CD4-positive, alpha-beta memory T cell (primary cell): ENCODE measurements around the gene GMPR2. TPM values are rescaled to one million over a fixed set of nuclear protein-coding genes. Genes with fewer than 3 reads are reported as not detected.
"Not testable (repeated sequence)": the region's sequence is repeated elsewhere in the genome, so short reads cannot be mapped to it uniquely, and the experiment has no call there.

Experiments used
- CTCF ChIA-PET: fragments of 350-600 bp; sonication (Branson Sonifier 250); formaldehyde crosslinking; loops from one replicate; lab custom pipeline; 2021; ENCODE audit warnings: inconsistent platforms; ENCODE audit not compliant: partially characterized antibody; lab: Charles Lee
- POLR2A ChIA-PET: fragments of 350-600 bp; sonication (Branson Sonifier 250); formaldehyde crosslinking; loops from one replicate; lab custom pipeline; 2021; ENCODE audit not compliant: partially characterized antibody; lab: Charles Lee
- DNase-seq, 5 donors: peaks; one replicate each; pipeline versions ENCODE4 v3.0.0 to v3.0.0-alpha.2; 2020 to 2022; ENCODE audit warnings: mixed read lengths in 1 of 5
- H3K27ac ChIP-seq: one replicate; pipeline ENCODE4 v1.7.0; 2013; ENCODE audit warnings: low read depth, low read length
- H3K27me3 ChIP-seq: 2 replicates; pipeline ENCODE4 v1.7.0; 2013; ENCODE audit warnings: mild to moderate bottlenecking, low read length, moderate library complexity; ENCODE audit not compliant: insufficient read depth
- H3K36me3 ChIP-seq: 2 replicates; pipeline ENCODE4 v1.7.0; 2013; ENCODE audit warnings: mild to moderate bottlenecking, low read length, moderate library complexity; ENCODE audit not compliant: insufficient read depth
- H3K4me1 ChIP-seq: 2 replicates; pipeline ENCODE4 v1.7.0; 2013; ENCODE audit warnings: mild to moderate bottlenecking, low read length, moderate library complexity; ENCODE audit not compliant: insufficient read depth
- H3K4me3 ChIP-seq, 2 donors: one replicate each; pipeline ENCODE4 v1.7.0; 2013; ENCODE audit warnings: low read length in 2 of 2, mild to moderate bottlenecking in 1 of 2
- H3K9me3 ChIP-seq, 2 donors: one replicate each; pipeline ENCODE4 v1.7.0; 2013; ENCODE audit warnings: low read length in 2 of 2, control low read depth in 1 of 2; ENCODE audit not compliant: control insufficient read depth in 1 of 2
- H3K27ac Mint-ChIP-seq, 7 donors: one replicate each; pipeline ENCODE4 v1.8.0; 2020 to 2021; ENCODE audit warnings: mixed read lengths in 7 of 7, mild to moderate bottlenecking in 6 of 7, inconsistent platforms in 3 of 7, moderate library complexity in 3 of 7
- H3K27me3 Mint-ChIP-seq, 2 donors: one replicate each; pipeline ENCODE4 v1.8.0; 2020 to 2021; ENCODE audit warnings: mixed read lengths in 2 of 2
- H3K36me3 Mint-ChIP-seq, 2 donors: one replicate each; pipeline ENCODE4 v1.8.0; 2020 to 2021; ENCODE audit warnings: mixed read lengths in 2 of 2, inconsistent platforms in 1 of 2, mild to moderate bottlenecking in 1 of 2
- H3K4me1 Mint-ChIP-seq, 4 donors: one replicate each; pipeline ENCODE4 v1.8.0; 2020 to 2021; ENCODE audit warnings: mixed read lengths in 4 of 4, mild to moderate bottlenecking in 1 of 4
- H3K4me3 Mint-ChIP-seq, 8 donors: one replicate each; pipeline ENCODE4 v1.8.0; 2020 to 2021; ENCODE audit warnings: mixed read lengths in 8 of 8, mild to moderate bottlenecking in 7 of 8, moderate library complexity in 6 of 8, inconsistent platforms in 3 of 8
- H3K9me3 Mint-ChIP-seq, 8 donors: one replicate each; pipeline ENCODE4 v1.8.0; 2020 to 2021; ENCODE audit warnings: mixed read lengths in 8 of 8, mild to moderate bottlenecking in 5 of 8, inconsistent platforms in 3 of 8, moderate library complexity in 1 of 8
- intact Hi-C: fragments of 100-400 bp; cut with micrococcal nuclease; formaldehyde crosslinking; loops from one replicate; pipeline ENCODE4 v1.15.1; 2023
- polyA plus RNA-seq, 2 donors: library from polyadenylated mRNA; unstranded; fragments of 300-500 nt; fragmentation: Illumina TruSeq; gene quantifications; one replicate each; pipeline ENCODE4 v1.2.3, GENCODE V29; 2021
- total RNA-seq, 2 experiments: library from RNA; stranded (reverse); gene quantifications; one replicate each; pipeline ENCODE4 v1.2.3, GENCODE V29; 2021

The GMPR2 gene
- total and polyA plus RNA-seq, 4 experiments from 2014 or later = 91.0 to 116 (median 99.3) TPM

- Histone ChIP-seq H3K4me3 (no peak overlapping the region), H3K4me1 (peaks cover 59% of the 10 kb centered on the region), H3K36me3 (peaks cover 68% of the 10 kb centered on the region), H3K27ac (no peak overlapping the region), H3K9me3 (no peaks in the 10 kb centered on the region), H3K27me3 (no peaks in the 10 kb centered on the region)
- Mint-ChIP-seq H3K27me3 (no peaks in the 10 kb centered on the region), H3K9me3 (no peaks in the 10 kb centered on the region), H3K36me3 (peaks cover 48 to 82% of the 10 kb centered on the region in 2 donors), H3K4me1 (peaks cover 51 to 95% (median 75%) of the 10 kb centered on the region in 4 donors), H3K27ac (peak overlapping the region; percentile 1 to 95 (median 49)), H3K4me3 (peak overlapping the region in 4 of 8 donors; percentile 1 to 36 (median 16))
- CTCF ChIA-PET = interaction anchor here (0.9 to 25.6 kb wide), 3 partner anchors 22 to 67 kb away, joined by 3 to 556 read pairs (median 5); partner anchors contain the start of genes CIDEB, DHRS1, LTB4R and LTB4R2
- DNase-seq = no peak
- POLR2A ChIA-PET = interaction anchor here (0.7 to 7.6 kb wide), 12 partner anchors 13 to 204 kb away, joined by 3 to 88 read pairs (median 4); partner anchors contain the start of genes CHMP4A, DCAF11, DHRS1 and IPO4
- intact Hi-C loops = no loop called here
Measured at GRCh38 chr14:24238123-24238522, 5.4 kb downstream of the GMPR2 start.

GRCh38 chr14:24238527-24239037 lies 5.9 kb downstream of the GMPR2 start:
- Mint-ChIP-seq H3K36me3 (peaks cover 48 to 82% of the 10 kb centered on the region in 2 donors), H3K9me3 (no peaks in the 10 kb centered on the region), H3K27ac (peak overlapping the region in 6 of 7 donors; percentile 1 to 95 (median 79)), H3K4me3 (peak overlapping the region in 4 of 8 donors; percentile 1 to 58 (median 42)), H3K27me3 (no peaks in the 10 kb centered on the region), H3K4me1 (peaks cover 48 to 95% (median 74%) of the 10 kb centered on the region in 4 donors)
- Histone ChIP-seq H3K27ac (no peak overlapping the region), H3K4me1 (peaks cover 59% of the 10 kb centered on the region), H3K4me3 (no peak overlapping the region), H3K27me3 (no peaks in the 10 kb centered on the region), H3K9me3 (no peaks in the 10 kb centered on the region), H3K36me3 (peaks cover 68% of the 10 kb centered on the region)
- intact Hi-C loops = no loop called here
- DNase-seq = no peak
- ChIA-PET POLR2A (interaction anchor here (0.6 to 10.0 kb wide), 15 partner anchors 10 to 192 kb away, joined by 3 to 121 read pairs (median 5); partner anchors contain the start of genes CBLN3, CHMP4A, CIDEB and DCAF11), CTCF (interaction anchor here (0.9 to 25.6 kb wide), 3 partner anchors 23 to 67 kb away, joined by 3 to 556 read pairs (median 5); partner anchors contain the start of genes CIDEB, DHRS1, LTB4R and LTB4R2)

- ChIA-PET CTCF (interaction anchor here (3.7 to 25.6 kb wide), 4 partner anchors 12 to 92 kb away, joined by 16 to 556 read pairs (median 66); partner anchors contain the start of genes CIDEB, DHRS1, LTB4R and LTB4R2), POLR2A (interaction anchor here (0.9 to 10.0 kb wide), 10 partner anchors 7 to 196 kb away, joined by 5 to 171 read pairs (median 89); partner anchors contain the start of genes CBLN3, CHMP4A, CIDEB and DHRS1)
- peaks cover 48% of the 10 kb centered on the region for H3K4me1 ChIP-seq
- no peaks in the 10 kb centered on the region for H3K27me3 Mint-ChIP-seq
- H3K27ac ChIP-seq = peak overlapping the region; percentile 96
- H3K4me1 Mint-ChIP-seq = peaks cover 40 to 89% (median 64%) of the 10 kb centered on the region in 4 donors
- peak overlapping the region; percentile 73 to 95 (median 84) for H3K27ac Mint-ChIP-seq
- no peak overlapping the region for H3K4me3 ChIP-seq
- peaks cover 43 to 68% of the 10 kb centered on the region in 2 donors for H3K36me3 Mint-ChIP-seq
- peaks cover 58% of the 10 kb centered on the region for H3K36me3 ChIP-seq
- no peaks in the 10 kb centered on the region for H3K9me3 ChIP-seq
- intact Hi-C loops = no loop called here
- DNase-seq = no peak
- no peaks in the 10 kb centered on the region for H3K9me3 Mint-ChIP-seq
- peak overlapping the region in 7 of 8 donors; percentile 72 to 98 (median 87) for H3K4me3 Mint-ChIP-seq
- no peaks in the 10 kb centered on the region for H3K27me3 ChIP-seq
Measured at GRCh38 chr14:24240110-24240918, 7.6 kb downstream of the GMPR2 start.

DNA sequence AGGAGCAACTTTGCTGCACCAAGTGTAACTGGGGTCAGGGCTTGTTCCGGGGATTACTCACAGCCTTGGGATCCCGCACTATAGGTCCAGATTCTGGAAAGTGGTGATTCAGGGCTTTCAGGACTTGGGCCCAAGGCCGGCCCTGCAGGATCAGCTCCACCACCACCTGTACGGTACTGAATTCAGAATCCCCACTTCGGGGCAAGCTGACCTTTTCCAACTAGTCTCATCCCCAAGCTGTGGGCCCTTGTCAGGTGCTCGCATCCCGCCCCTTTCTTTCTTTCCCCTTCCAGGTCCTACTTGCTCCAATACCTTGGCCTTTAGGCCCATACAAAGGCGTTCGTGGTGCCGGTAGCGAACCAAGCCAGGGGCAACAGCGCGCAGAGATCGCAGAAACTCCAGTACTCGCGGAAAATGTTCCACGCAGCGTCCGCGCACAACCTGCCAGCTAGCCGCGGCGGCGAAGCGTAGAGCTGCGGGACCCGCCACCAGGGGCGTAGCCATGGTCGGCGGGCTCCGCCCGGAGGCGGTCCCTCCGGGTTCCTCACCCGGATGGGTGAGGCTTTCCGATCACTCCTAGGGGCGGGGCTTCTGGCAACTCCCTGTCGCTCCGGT lies 9.2 kb downstream of the GMPR2 start:
- Mint-ChIP-seq H3K27me3 (no peaks in the 10 kb centered on the region), H3K27ac (peak overlapping the region; percentile 99 to 100 (median 99)), H3K4me1 (peaks cover 35 to 77% (median 57%) of the 10 kb centered on the region in 4 donors), H3K9me3 (no peaks in the 10 kb centered on the region), H3K36me3 (peaks cover 30 to 53% of the 10 kb centered on the region in 2 donors), H3K4me3 (peak overlapping the region; percentile 87 to 99 (median 94))
- peaks cover 55% of the 10 kb centered on the region for H3K4me1 ChIP-seq
- DNase-seq = peak; percentile 96 to 98 (median 97)
- no peaks in the 10 kb centered on the region for H3K27me3 ChIP-seq
- intact Hi-C loops = loop anchor here (1.0 to 2.0 kb wide), 10 partner anchors 10 to 227 kb away; partner anchors contain the start of genes DCAF11, GMPR2, IPO4 and LTB4R
- CTCF ChIA-PET = interaction anchor here (0.8 to 25.6 kb wide), 47 partner anchors 9 to 432 kb away, joined by 3 to 556 read pairs (median 8); partner anchors contain the start of genes CBLN3, CHMP4A, CIDEB and DCAF11
- POLR2A ChIA-PET = interaction anchor here (0.7 to 10.0 kb wide), 48 partner anchors 9 to 921 kb away, joined by 3 to 171 read pairs (median 8); partner anchors contain the start of genes CARMIL3, CBLN3, CHMP4A and CIDEB
- H3K27ac ChIP-seq = peak overlapping the region; percentile 96
- H3K36me3 ChIP-seq = peaks cover 42% of the 10 kb centered on the region
- H3K4me3 ChIP-seq = peak overlapping the region; percentile 79 to 81
- no peaks in the 10 kb centered on the region for H3K9me3 ChIP-seq

- peak in 2 of 5 donors; percentile 13 to 51 for DNase-seq
- no peaks in the 10 kb centered on the region for H3K9me3 ChIP-seq
- CTCF ChIA-PET = interaction anchor here (0.7 to 25.6 kb wide), 35 partner anchors 9 to 198 kb away, joined by 3 to 556 read pairs (median 10); partner anchors contain the start of genes CBLN3, CHMP4A, CIDEB and DHRS1
- Mint-ChIP-seq H3K27me3 (no peaks in the 10 kb centered on the region), H3K4me1 (peaks cover 38 to 76% (median 59%) of the 10 kb centered on the region in 4 donors), H3K4me3 (peak overlapping the region; percentile 87 to 99 (median 94)), H3K9me3 (no peaks in the 10 kb centered on the region), H3K27ac (peak overlapping the region; percentile 99 to 100 (median 99)), H3K36me3 (peaks cover 18 to 39% of the 10 kb centered on the region in 2 donors)
- H3K27ac ChIP-seq = peak overlapping the region; percentile 96
- no peaks in the 10 kb centered on the region for H3K27me3 ChIP-seq
- H3K4me1 ChIP-seq = peaks cover 62% of the 10 kb centered on the region
- peaks cover 28% of the 10 kb centered on the region for H3K36me3 ChIP-seq
- POLR2A ChIA-PET = interaction anchor here (1.2 to 10.0 kb wide), 28 partner anchors 7 to 199 kb away, joined by 3 to 171 read pairs (median 19); partner anchors contain the start of genes CBLN3, CHMP4A, CIDEB and DCAF11
- intact Hi-C loops = loop anchor here (1.0 to 2.0 kb wide), 5 partner anchors 54 to 229 kb away; partner anchors contain the start of genes IPO4, PSME2 and RNF31
- peak overlapping the region; percentile 7 to 79 for H3K4me3 ChIP-seq
Measured at GRCh38 chr14:24243336-24243836, 10.7 kb downstream of the GMPR2 start.

- ChIA-PET CTCF (interaction anchor here (1.1 to 25.6 kb wide), 9 partner anchors 26 to 191 kb away, joined by 3 to 556 read pairs (median 4); partner anchors contain the start of genes ADCY4, CBLN3, CIDEB and DHRS1), POLR2A (interaction anchor here (0.6 to 10.0 kb wide), 5 partner anchors 25 to 185 kb away, joined by 3 to 171 read pairs (median 3); partner anchors contain the start of genes CBLN3, CHMP4A, KHNYN and MDP1)
- peak overlapping the region in 3 of 7 donors; percentile 85 to 91 (median 91) for H3K27ac Mint-ChIP-seq
- H3K4me1 Mint-ChIP-seq = peaks cover 28 to 64% (median 48%) of the 10 kb centered on the region in 4 donors
- H3K27me3 Mint-ChIP-seq, H3K4me3 ChIP-seq, DNase-seq, H3K27me3 ChIP-seq, H3K9me3 Mint-ChIP-seq, H3K4me3 Mint-ChIP-seq, H3K36me3 ChIP-seq, H3K9me3 ChIP-seq, H3K27ac ChIP-seq, intact Hi-C loops: not testable (repeated sequence)
- peaks cover 48% of the 10 kb centered on the region for H3K4me1 ChIP-seq
- H3K36me3 Mint-ChIP-seq = peaks cover 3 to 22% of the 10 kb centered on the region in 2 donors
Measured at GRCh38 chr14:24245350-24245749, 12.6 kb downstream of the GMPR2 start.
